Activated CD8-positive, alpha-beta memory T cell treated with anti-CD3 and anti-CD28 coated beads, Interleukin-2, amount 50 U/mL, for 24 hours (primary cell): Measurements from ENCODE around the gene CCL4L2.
"Not testable (repeated sequence)": the region's sequence is repeated elsewhere in the genome, so short reads cannot be mapped to it uniquely, and the experiment has no call there.

ENCODE experiments used
- DNase-seq: peaks from one replicate; pipeline ENCODE4 v3.0.0-alpha.2; 2020; ENCODE audit errors: extremely low read depth

Gene CCL4L2

GRCh38 chr17:36195434-36196130 lies 15.3 kb upstream of the CCL4L2 start:
- DNase-seq, result no peak

GRCh38 chr17:36196131-36196486 lies 14.8 kb upstream of the CCL4L2 start:
- no peak for DNase-seq

GRCh38 chr17:36197387-36197703 lies 13.5 kb upstream of the CCL4L2 start:
- no peak for DNase-seq

- DNase-seq, result no peak
These were observed 11.9 kb upstream of the CCL4L2 start for GRCh38 chr17:36198831-36199465.

- not testable (repeated sequence) for DNase-seq
These were observed 9.8 kb upstream of the CCL4L2 start for GRCh38 chr17:36201102-36201501.

GRCh38 chr17:36201506-36201905 lies 9.4 kb upstream of the CCL4L2 start:
- DNase-seq, result not testable (repeated sequence)

- no peak for DNase-seq
These were observed 7.5 kb upstream of the CCL4L2 start for GRCh38 chr17:36203335-36203734.

- DNase-seq, result no peak
These were observed 6.0 kb upstream of the CCL4L2 start for GRCh38 chr17:36204724-36205500.

- no peak for DNase-seq
These were observed 5.0 kb upstream of the CCL4L2 start for GRCh38 chr17:36205637-36206485.

- not testable (repeated sequence) for DNase-seq
These were observed 4.4 kb upstream of the CCL4L2 start for GRCh38 chr17:36206486-36206821.

GRCh38 chr17:36207383-36207782 lies 3.5 kb upstream of the CCL4L2 start:
- not testable (repeated sequence) for DNase-seq

GRCh38 chr17:36209575-36209974 lies 1.3 kb upstream of the CCL4L2 start:
- DNase-seq, result no peak

GRCh38 chr17:36211484-36212271 lies 815 bp downstream of the CCL4L2 start:
- not testable (repeated sequence) for DNase-seq

GRCh38 chr17:36212272-36212605 lies 1.4 kb downstream of the CCL4L2 start:
- no peak for DNase-seq

GRCh38 chr17:36212966-36213365 lies 2.1 kb downstream of the CCL4L2 start:
- DNase-seq, result no peak

- DNase-seq, result no peak
These were observed 2.8 kb downstream of the CCL4L2 start for GRCh38 chr17:36213695-36214094.

GRCh38 chr17:36214918-36215317 lies 4.1 kb downstream of the CCL4L2 start:
- DNase-seq, result no peak

GRCh38 chr17:36215406-36216308 lies 4.8 kb downstream of the CCL4L2 start:
- DNase-seq, result not testable (repeated sequence)

- not testable (repeated sequence) for DNase-seq
These were observed 8.7 kb downstream of the CCL4L2 start for GRCh38 chr17:36219556-36219955.
